K562 (cell line): ENCODE measurements around the gene LEO1. TPM values are rescaled to one million over a fixed set of nuclear protein-coding genes. Genes with fewer than 3 reads are reported as not detected.

Experiments
- CBX2 ChIP-seq: fragments of 200-600 bp; sonication (generic); IDR thresholded peaks from one replicate; pipeline ENCODE4 v1.6.1; 2012; ENCODE audit warnings: mild to moderate bottlenecking, low read length, inconsistent platforms; ENCODE audit not compliant: insufficient read depth, poor library complexity, severe bottlenecking
- ETV1 ChIP-seq: fragments of 450-650 bp; conservative IDR thresholded peaks from 2 replicates; pipeline ENCODE4 v1.6.1; 2016; ENCODE audit warnings: missing genetic modification characterization, control low read depth, low read depth, missing compliant biosample characterization
- KDM5B ChIP-seq: fragments of 200-600 bp; sonication (generic); IDR thresholded peaks from 2 replicates; pipeline ENCODE4 v1.6.1; 2012; ENCODE audit warnings: low read depth, mild to moderate bottlenecking, moderate library complexity, low read length, control low read depth, inconsistent platforms; ENCODE audit not compliant: insufficient replicate concordance
- KLF1 ChIP-seq: fragments of 450-650 bp; IDR thresholded peaks from 2 replicates; pipeline ENCODE4 v1.6.1; 2016; ENCODE audit warnings: missing genetic modification characterization, missing compliant biosample characterization
- MCM3 ChIP-seq: fragments of 450-650 bp; IDR thresholded peaks from 2 replicates; pipeline ENCODE4 v1.6.1; 2016
- MEIS2 ChIP-seq: fragments of 450-650 bp; IDR thresholded peaks from 2 replicates; pipeline ENCODE4 v1.6.1; 2014; ENCODE audit warnings: mild to moderate bottlenecking; ENCODE audit not compliant: partially characterized antibody
- MIER1 ChIP-seq: fragments of 450-650 bp; IDR thresholded peaks from 2 replicates; pipeline ENCODE4 v1.6.1; 2016; ENCODE audit warnings: antibody characterized with exemption, mild to moderate bottlenecking, low read depth
- NBN ChIP-seq: fragments of 450-650 bp; IDR thresholded peaks from 2 replicates; pipeline ENCODE4 v1.6.1; 2016; ENCODE audit warnings: low read depth, mild to moderate bottlenecking
- NFATC3 ChIP-seq: fragments of 450-650 bp; IDR thresholded peaks from 2 replicates; pipeline ENCODE4 v1.6.1; 2017; ENCODE audit warnings: mild to moderate bottlenecking
- PREB ChIP-seq: sonication (generic); formaldehyde crosslinking; IDR thresholded peaks from 2 replicates; pipeline ENCODE4 v1.8.1; 2023; ENCODE audit warnings: mild to moderate bottlenecking, missing genetic modification reagents
- SFPQ ChIP-seq: fragments of 200-400 bp; formaldehyde crosslinking; IDR thresholded peaks from 2 replicates; pipeline ENCODE4 v1.6.1; 2017; ENCODE audit warnings: mild to moderate bottlenecking, low read depth, low read length, moderate library complexity
- SIX5 ChIP-seq, 2 experiments: IDR thresholded peaks; 2 replicates each; pipeline ENCODE4 v1.6.1; 2011; ENCODE audit warnings: low read length in 2 of 2, borderline replicate concordance in 1 of 2, low read depth in 1 of 2, mild to moderate bottlenecking in 1 of 2, moderate library complexity in 1 of 2; ENCODE audit not compliant: insufficient read depth in 1 of 2
- SP2 ChIP-seq: IDR thresholded peaks from 2 replicates; pipeline ENCODE4 v1.6.1; 2011; ENCODE audit warnings: mild to moderate bottlenecking, low read depth, low read length, moderate library complexity; ENCODE audit not compliant: poor library complexity, severe bottlenecking; ENCODE audit errors: extremely low read depth
- UBTF ChIP-seq, 2 experiments: IDR thresholded peaks; 2 replicates each; pipeline ENCODE4 v1.6.1; 2012; ENCODE audit warnings: improper control_type of control experiment in 2 of 2, low read depth in 2 of 2, low read length in 2 of 2, borderline replicate concordance in 1 of 2
- YY1 ChIP-seq, 3 experiments: IDR thresholded peaks; 2 replicates each; pipeline ENCODE4 v1.6.1; 2011; ENCODE audit warnings: low read length in 2 of 3, mild to moderate bottlenecking in 2 of 3, moderate library complexity in 2 of 3, borderline replicate concordance in 1 of 3, control low read depth in 1 of 3, low read depth in 1 of 3; ENCODE audit not compliant: insufficient read depth in 3 of 3, insufficient replicate concordance in 2 of 3, control insufficient read depth in 1 of 3, insufficient read length in 1 of 3; ENCODE audit errors: extremely low read depth in 1 of 3
- ZC3H11A ChIP-seq: IDR thresholded peaks from 2 replicates; pipeline ENCODE4 v1.6.1; 2012; ENCODE audit warnings: low read depth, low read length, improper control_type of control experiment
- ZNF217 ChIP-seq: sonication (generic); formaldehyde crosslinking; IDR thresholded peaks from 2 replicates; pipeline ENCODE4 v1.8.0; 2022; ENCODE audit warnings: mild to moderate bottlenecking, missing genetic modification reagents
- ZNF232 ChIP-seq: sonication (generic); formaldehyde crosslinking; IDR thresholded peaks from 2 replicates; pipeline ENCODE4 v1.8.0; 2022; ENCODE audit warnings: mild to moderate bottlenecking, missing genetic modification reagents
- ZNF277 ChIP-seq: fragments of 250-450 bp; sonication (Bioruptor Pico); IDR thresholded peaks from 2 replicates; pipeline ENCODE4 v1.8.0; 2022; ENCODE audit warnings: inconsistent platforms, mild to moderate bottlenecking, moderate library complexity, borderline replicate concordance
- polyA plus RNA-seq, 8 experiments: library from polyadenylated mRNA; depleted of rRNA in 4 of 8; stranded (reverse) in 5 of 8; unstranded in 3 of 8; fragments of >200 nt; fragmentation: Nextera tagmentation in 2 of 8; fragmentation: Illumina TruSeq in 1 of 8; extraction: Ambion mirVana in 2 of 8; extraction: Trizol in 1 of 8; gene quantifications; 2 replicates each; pipeline versions ENCODE4 v1.2.1 to v1.2.3, GENCODE V29; 2011 to 2014; ENCODE audit warnings: inconsistent platforms in 1 of 8, missing spikeins in 1 of 8
- total RNA-seq, 7 experiments: library from RNA; depleted of rRNA in 6 of 7; stranded (reverse); fragments of >200 nt in 6 of 7; fragmentation: Illumina TruSeq in 2 of 7; extraction: Trizol in 2 of 7; gene quantifications; 2 replicates each; pipeline versions ENCODE4 v1.2.1 to v1.2.3, GENCODE V29; 2011 to 2021; ENCODE audit warnings: low replicate concordance in 1 of 7

LEO1 gene
- total and polyA plus RNA-seq, 9 of the 15 experiments (the other 6 are each of a cell fraction or from before 2014, with no cell fraction given) = 8.4 to 48.3 (median 37.9) TPM

- TF ChIP-seq ZNF217 (no peak), MIER1 (no peak), KDM5B (no peak), ZC3H11A (no peak), PREB (CRISPR knock-in tag) (no peak), SFPQ (no peak), KLF1 (tag) (no peak), NFATC3 (0 out of 2 replicates have a peak, but pooled peaks have one; percentile 14), SIX5 (IDR thresholded peaks at IDR 0.05; ENCODE audit: borderline replicate concordance in 1 of 2, insufficient read depth in 1 of 2, low read depth in 1 of 2, low read length in 2 of 2) (no peak), MEIS2 (peak; percentile 40), UBTF (IDR thresholded peaks at IDR 0.05; ENCODE audit: borderline replicate concordance in 1 of 2, low read depth in 2 of 2, low read length in 2 of 2) (no peak), CBX2 (no peak), ZNF277 (CRISPR knock-in tag) (no peak), ETV1 (tag) (0 out of 2 replicates have a peak, but pooled peaks have one; percentile 16), SP2 (no peak), MCM3 (no peak), YY1 (IDR thresholded peaks at IDR 0.05; ENCODE audit: borderline replicate concordance in 1 of 3, control insufficient read depth in 1 of 3, extremely low read depth in 1 of 3, insufficient read depth in 3 of 3, insufficient read length in 1 of 3, insufficient replicate concordance in 2 of 3, low read depth in 1 of 3, low read length in 2 of 3) (no peak), ZNF232 (CRISPR knock-in tag) (no peak), NBN (peak; percentile 14; the same call in 1 of the 2 replicates)
These were observed 10.6 kb upstream of the LEO1 start (continued) for GRCh38 chr15:51982013-51982769.
